ENCODE data around the gene LDLRAD2.
"Not testable (repeated sequence)": the region's sequence is repeated elsewhere in the genome, so short reads cannot be mapped to it uniquely, and the experiment has no call there.

Gene LDLRAD2

GRCh38 chr1:21783679-21784603 lies 28.1 kb upstream of the LDLRAD2 start:
- DNase-seq: no peak

- DNase-seq: not testable (repeated sequence)
Observed at GRCh38 chr1:21785764-21786163, 26.3 kb upstream of the LDLRAD2 start.

GRCh38 chr1:21786640-21787039 lies 25.4 kb upstream of the LDLRAD2 start:
- no peak for DNase-seq

DNA sequence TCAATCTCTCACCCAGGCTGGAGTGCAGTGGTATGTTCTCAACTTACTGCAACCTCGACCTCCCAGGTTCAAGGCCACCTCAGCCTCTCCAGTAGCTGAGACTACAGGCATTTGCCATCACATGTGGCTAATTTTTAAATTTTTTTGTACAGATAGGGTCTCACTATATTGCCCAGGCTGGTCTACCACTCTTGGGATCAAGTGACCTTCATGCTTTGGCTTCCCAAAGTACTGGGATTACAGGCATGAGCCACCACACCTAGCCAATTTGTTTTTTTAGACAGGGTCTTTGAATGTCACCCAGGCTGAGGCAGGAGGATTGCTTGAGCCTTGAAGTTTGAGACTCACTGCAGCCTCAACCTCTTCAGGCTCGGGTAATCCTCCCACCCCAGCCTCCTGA lies 19.0 kb upstream of the LDLRAD2 start:
- no peak for DNase-seq

DNA sequence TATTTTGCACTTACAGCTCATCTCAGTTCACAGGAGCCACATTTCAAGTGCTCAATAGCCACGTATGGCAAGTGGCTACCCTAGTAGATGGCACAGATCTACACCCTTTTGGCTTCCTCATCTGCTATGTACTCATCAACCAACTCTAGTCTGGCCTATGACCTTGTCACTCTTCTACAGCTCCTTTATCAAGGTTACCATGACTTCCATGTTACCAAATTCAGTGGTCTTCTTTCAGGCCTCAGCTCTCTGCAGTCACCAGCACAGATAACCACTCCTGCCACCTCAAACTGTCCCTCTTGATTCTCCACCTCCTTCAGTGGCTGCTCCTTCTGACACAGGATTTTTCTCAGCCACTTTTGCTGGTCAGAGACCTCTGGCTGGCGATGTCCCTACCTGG lies 17.4 kb upstream of the LDLRAD2 start:
- DNase-seq: no peak

GRCh38 chr1:21795075-21795474 lies 17.0 kb upstream of the LDLRAD2 start:
- DNase-seq: no peak

DNA sequence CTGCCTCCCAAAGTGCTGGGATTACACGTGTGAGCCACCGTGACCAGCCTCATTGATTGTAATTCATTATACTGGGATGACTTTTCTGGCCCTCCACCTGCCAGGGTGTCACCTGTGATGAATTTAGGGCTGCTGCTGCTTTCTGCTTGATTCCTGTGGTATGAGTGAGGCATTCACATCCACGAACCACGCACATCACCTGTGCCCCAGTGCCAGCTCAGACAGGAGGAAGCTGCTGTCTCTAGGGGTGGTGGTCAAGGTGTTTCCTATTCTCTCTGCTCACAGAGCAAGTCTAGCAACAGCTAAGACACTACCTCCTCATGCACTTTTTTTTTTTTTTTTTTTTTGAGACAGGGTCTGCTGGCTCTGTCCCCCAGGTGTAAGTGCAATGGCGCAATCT lies 12.3 kb upstream of the LDLRAD2 start:
- DNase-seq: no peak

- no peak for DNase-seq
Observed at GRCh38 chr1:21801100-21801499, 11.0 kb upstream of the LDLRAD2 start.

DNA sequence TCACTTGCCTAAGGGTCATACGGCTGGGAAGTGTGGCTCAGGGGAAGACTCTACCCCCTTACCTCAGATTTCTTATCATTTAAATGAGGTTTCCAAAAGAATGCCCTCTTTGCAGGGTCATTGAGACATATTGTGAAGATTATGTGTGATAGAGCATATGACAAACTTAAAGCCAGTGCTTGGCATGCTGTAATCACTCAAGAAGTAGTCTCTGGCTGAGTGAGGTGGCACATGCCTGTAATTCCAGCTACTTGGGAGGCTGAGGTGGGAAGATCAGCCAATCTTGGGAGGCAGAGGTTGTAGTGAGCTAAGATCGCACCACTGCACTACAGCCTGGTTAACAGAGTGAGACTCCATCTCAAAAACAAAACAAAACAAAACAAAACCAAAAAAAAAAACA lies 7.5 kb upstream of the LDLRAD2 start:
- DNase-seq: no peak

GRCh38 chr1:21813542-21813941 lies 1.5 kb downstream of the LDLRAD2 start:
- DNase-seq: no peak

DNA sequence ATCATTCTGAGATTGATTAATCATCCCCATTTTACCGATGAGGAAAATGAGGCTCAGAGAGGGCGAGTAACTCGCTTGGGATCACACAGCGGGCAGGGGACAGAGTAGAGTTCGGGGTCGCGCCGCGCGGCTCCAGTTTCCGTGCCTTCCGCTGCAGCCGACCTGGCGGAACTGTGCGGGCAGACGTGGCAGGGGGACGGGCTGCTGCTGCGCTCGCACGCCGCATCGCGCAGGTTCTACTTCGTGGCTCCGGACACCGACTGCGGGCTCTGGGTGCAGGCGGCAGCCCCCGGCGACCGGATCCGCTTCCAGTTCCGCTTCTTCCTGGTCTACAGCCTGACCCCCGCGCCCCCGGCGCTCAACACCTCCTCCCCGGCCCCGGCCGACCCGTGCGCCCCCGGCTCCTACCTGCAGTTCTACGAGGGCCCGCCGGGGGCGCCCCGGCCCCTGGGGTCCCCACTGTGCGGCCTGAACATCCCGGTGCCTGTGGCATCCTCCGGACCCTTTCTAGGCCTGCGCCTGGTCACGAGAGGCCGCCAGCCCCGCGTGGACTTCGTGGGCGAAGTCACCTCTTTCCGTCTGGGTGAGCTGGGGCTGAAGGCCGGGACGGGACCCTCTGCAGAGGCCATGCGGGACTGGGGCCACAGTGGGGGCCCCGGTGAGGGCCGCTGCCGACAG lies 2.3 kb downstream of the LDLRAD2 start:
- no peak for DNase-seq

DNA sequence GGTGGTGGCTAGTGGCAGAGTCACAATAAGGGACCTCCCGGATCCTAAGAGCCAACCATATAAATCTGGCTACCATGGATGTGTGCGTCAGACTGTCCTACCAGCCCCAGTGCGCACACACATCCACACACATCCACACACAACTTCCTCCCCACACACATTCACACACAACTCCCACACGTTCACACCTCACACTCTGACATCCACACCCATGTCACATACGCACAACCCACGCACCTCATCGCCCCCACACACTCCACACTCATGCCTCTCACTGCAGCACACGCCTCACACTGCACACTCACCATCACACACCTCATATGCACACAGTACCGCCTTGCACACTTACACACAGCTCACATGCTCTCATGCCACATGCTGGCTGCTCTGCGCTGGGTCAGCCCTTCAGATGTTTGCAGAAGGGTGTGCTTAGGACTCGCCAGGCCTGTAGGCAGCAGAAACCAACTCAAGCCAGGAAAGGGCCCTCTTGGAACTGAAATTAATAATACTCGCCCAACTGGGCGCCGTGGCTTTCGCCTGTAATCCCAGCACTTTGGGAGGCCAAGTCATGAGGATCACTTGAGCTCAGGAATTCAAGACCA lies 3.0 kb downstream of the LDLRAD2 start:
- DNase-seq: no peak

GRCh38 chr1:21815724-21816321 lies 3.8 kb downstream of the LDLRAD2 start:
- no peak for DNase-seq

- DNase-seq: no peak
Observed at GRCh38 chr1:21816602-21817302, 4.7 kb downstream of the LDLRAD2 start.

DNA sequence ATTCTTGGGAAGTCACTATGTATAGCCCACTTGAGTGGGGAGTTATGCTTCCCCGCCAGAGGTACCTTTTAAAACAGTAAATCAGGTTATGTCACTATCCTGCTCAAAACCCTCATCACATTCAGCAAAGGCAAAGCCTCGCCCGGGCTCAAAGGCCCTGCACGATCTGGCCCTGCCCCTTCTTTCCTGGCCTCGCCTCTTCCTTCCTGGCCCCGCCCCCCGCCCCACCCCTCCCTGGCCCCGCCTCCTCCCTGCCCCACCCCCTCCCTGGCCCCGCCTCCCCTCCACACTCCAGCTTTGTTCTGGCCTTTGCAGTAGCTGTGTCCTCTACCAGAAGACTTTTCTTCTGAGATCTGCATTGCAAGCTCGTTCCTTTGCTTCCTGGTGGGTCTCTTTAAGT lies 6.6 kb downstream of the LDLRAD2 start:
- DNase-seq: no peak

GRCh38 chr1:21820597-21821232 lies 8.7 kb downstream of the LDLRAD2 start:
- DNase-seq: no peak

GRCh38 chr1:21821385-21822019 lies 9.4 kb downstream of the LDLRAD2 start:
- no peak for DNase-seq

DNA sequence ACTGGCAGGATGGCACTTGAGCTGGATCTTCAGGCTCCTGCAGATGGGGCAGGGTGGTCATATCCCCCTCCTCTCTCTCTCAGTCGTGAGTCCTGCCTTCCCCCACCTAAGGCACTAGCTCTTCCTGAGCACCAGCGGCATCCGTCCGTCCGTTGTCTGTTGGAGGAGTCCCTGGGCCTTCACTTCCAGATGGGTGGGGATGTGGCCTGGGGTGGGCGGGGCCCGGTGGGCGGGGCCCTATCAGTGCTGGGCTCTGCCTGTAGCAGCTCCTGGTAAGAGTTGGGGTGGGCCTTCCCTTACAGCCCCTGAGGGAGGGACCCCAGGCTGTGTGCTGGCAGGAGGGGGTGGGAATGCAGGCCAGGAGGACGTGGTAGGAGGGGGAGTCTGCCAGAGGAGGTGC lies 10.3 kb downstream of the LDLRAD2 start:
- DNase-seq: no peak

- DNase-seq: no peak
Observed at GRCh38 chr1:21823206-21823979, 11.3 kb downstream of the LDLRAD2 start.

DNA sequence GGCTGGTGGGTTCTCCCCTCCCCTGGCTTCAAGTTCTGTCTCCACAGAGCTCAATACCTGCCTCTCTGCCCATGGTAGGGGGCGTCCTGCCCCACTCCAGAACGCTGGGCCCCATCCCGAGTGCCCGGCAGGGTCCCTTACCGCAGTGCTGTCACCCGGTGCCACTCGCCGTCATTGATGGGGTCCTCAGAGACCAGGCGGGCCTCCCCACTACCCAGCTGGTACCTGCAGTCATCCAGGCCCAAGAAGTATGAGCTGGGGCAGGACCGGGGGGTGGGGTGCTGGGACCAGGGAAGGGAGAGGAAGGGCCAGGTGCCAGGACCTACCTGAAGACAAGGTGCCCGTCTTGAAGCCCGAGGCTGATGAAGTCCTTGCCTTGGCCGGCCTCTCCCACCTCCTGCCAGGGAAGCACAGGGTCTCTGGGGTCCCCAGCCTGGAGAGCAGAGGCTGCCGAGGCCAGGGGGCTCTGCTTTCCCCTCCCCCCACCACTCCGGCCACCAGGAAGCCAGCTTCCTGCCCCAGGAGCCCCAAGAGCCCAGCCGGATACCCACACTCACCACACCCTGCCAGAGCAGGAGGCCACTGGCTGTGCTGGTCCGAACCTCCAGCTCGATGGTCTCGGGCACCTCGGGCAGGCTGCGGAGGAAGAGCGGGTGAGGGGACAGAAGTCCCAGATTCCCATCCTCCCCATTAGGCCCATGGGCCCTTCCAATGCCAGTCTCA lies 12.1 kb downstream of the LDLRAD2 start:
- no peak for DNase-seq
